ENCODE results near the gene CABLES1.
"Not testable (repeated sequence)": the region's sequence is repeated elsewhere in the genome, so short reads cannot be mapped to it uniquely, and the experiment has no call there.

CABLES1 gene

GRCh38 chr18:23143016-23143814 is 7.9 kb downstream of the CABLES1 start:
- DNase-seq: no peak

- DNase-seq: no peak
Measured at GRCh38 chr18:23143815-23144261, 8.6 kb downstream of the CABLES1 start.

- DNase-seq: no peak
Measured at GRCh38 chr18:23144640-23145039, 9.4 kb downstream of the CABLES1 start.

- no peak for DNase-seq
Measured at GRCh38 chr18:23145621-23146020, 10.3 kb downstream of the CABLES1 start.

GRCh38 chr18:23146861-23147469 is 11.7 kb downstream of the CABLES1 start:
- no peak for DNase-seq

- no peak for DNase-seq
Measured at GRCh38 chr18:23148382-23148781, 13.1 kb downstream of the CABLES1 start.

- no peak for DNase-seq
Measured at GRCh38 chr18:23149570-23149969, 14.3 kb downstream of the CABLES1 start.

GRCh38 chr18:23151414-23152099 is 16.3 kb downstream of the CABLES1 start:
- no peak for DNase-seq

GRCh38 chr18:23154030-23154429 is 18.7 kb downstream of the CABLES1 start:
- no peak for DNase-seq

- no peak for DNase-seq
Measured at GRCh38 chr18:23154823-23155500, 19.7 kb downstream of the CABLES1 start.

GRCh38 chr18:23155537-23155936 is 20.3 kb downstream of the CABLES1 start:
- DNase-seq: no peak

- no peak for DNase-seq
Measured at GRCh38 chr18:23156134-23156533, 20.8 kb downstream of the CABLES1 start.

GRCh38 chr18:23158058-23158457 is 22.8 kb downstream of the CABLES1 start:
- DNase-seq: no peak

- DNase-seq: not testable (repeated sequence)
Measured at GRCh38 chr18:23158884-23159283, 23.6 kb downstream of the CABLES1 start.

- DNase-seq: no peak
Measured at GRCh38 chr18:23159344-23159743, 24.1 kb downstream of the CABLES1 start.

GRCh38 chr18:23162473-23162872 is 27.2 kb downstream of the CABLES1 start:
- DNase-seq: no peak

GRCh38 chr18:23163786-23164533 is 28.7 kb downstream of the CABLES1 start:
- DNase-seq: no peak

- no peak for DNase-seq
Measured at GRCh38 chr18:23165271-23166068, 30.2 kb downstream of the CABLES1 start.

- DNase-seq: no peak
Measured at GRCh38 chr18:23166891-23167541, 31.7 kb downstream of the CABLES1 start.

GRCh38 chr18:23169673-23170044 is 34.4 kb downstream of the CABLES1 start:
- no peak for DNase-seq

- no peak for DNase-seq
Measured at GRCh38 chr18:23170137-23170536, 34.9 kb downstream of the CABLES1 start.
